NCI-H2196 treated with DMSO at 0.1 percent for 48 hours (cell line): ENCODE data around the gene UBE2V1.
"Not testable (repeated sequence)": the region's sequence is repeated elsewhere in the genome, so short reads cannot be mapped to it uniquely, and the experiment has no call there.

Source experiments
- DNase-seq: peaks from one replicate; lab custom pipeline; 2025; ENCODE audit not compliant: unreplicated experiment; lab: John Stamatoyannopoulos, UW

UBE2V1 gene

GRCh38 chr20:50115591-50116367, 2.8 kb upstream of the UBE2V1 start:
- DNase-seq = peak; percentile 92

- DNase-seq = no peak
Measured at GRCh38 chr20:50115041-50115512, 2.1 kb upstream of the UBE2V1 start.

DNA sequence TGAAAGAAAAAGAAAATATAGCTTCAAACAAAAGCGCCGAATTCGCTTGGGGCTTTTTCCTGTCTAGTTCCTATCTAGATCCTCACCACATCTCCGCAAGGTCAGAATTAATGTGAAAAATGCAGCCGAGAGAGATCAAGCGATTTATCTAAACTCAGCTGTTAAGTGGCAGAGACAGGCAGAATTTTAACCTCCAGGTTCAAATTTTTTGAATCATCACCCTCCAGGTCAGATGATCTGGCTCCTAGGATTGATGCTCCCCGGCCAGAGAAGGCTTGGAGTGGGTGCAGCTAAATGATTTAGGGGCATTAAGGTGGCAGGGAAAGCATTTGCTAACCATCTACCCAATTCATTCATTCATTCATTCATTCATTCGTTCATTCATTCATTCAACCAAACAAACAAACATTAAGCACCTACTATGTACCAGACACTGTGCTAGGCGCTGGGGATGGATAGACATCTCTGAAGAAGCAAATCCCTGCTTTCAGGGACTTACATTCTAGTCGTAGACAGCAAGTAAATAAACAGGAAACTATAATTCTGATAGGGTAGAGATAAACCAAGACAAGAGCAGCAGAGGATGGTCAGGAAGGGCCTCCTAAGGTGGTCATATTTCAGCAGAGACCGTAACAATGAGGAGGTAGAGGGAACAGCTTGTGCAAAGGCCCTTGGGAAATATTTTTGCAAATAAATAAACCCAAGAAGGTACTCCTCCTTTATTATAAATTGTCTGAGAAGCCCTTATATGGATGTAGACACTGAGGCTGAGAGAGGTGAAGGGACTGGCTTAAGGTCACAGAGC, 672 bp upstream of the UBE2V1 start:
- no peak for DNase-seq

DNA sequence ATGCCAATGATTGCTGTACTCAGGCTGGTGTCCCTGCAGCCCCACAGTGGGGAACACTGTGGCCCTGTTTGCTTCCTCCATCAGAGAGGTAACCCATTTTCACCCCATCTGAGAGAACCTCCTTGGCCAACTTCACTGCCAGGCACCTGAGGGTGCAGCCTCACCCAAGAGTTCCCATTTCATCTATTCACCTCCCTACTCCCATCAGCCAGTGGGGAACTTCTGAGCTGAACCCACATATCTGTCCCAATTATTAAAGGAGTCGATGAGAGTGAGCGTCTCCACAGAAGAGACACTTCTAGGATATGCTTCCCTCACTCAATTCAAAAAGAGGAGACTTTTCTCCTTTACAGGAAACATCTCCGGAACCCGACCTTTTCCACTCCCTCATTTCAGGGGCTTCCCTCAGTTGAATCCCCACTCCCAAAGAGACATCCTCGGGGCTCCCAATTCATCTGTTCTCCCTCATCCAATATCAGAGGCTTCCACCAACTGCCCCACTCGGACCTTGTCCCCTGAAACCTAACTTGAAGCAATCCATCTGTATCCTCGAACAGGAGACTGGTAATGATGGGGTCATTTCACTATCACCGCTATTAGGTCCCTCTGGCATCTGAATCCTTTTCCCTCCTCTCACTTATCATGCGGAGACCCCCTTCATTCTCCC, 988 bp downstream of the UBE2V1 start:
- no peak for DNase-seq

GRCh38 chr20:50111120-50111828, 1.7 kb downstream of the UBE2V1 start:
- DNase-seq = no peak

DNA sequence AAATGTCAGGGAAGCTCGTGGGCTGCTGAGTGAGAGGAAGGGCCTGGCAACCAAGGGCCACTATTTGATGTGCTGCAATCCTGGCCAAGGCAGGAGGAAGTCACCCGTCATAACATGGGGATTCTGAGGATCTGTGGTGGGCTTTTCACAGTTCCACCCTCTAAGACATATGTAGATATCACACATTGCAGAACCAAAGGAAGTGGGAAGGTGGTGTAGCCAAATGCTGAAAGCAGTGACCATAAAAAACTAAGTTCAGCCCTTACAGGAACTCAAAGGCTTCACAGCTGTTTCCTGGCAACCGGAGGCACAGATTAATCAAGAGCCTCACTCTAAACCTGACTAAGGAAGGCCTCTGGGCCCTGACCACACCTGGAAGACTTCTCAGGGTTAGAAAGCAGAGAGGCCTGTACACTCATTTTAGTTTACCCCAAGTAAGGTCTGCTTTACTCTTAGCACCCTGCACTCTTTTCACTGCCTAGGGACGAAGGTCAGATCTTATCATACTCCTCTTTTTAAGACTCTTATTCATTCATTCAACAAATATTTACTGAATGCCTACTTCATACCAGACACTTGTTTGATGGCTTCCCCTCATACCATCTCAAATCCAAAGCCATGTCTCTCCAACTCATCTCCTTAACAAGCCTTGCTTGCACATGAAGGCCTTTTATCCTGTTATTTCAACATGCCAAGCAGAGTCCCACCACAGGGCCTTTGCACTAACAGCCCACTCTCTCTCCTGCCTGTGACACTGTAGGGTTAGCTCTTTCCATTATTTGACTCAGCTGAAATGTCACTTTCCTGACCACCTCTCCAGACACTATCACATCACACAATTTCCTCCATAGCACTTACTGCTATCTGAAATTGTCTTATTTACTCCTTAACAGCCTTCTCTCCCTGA, 2.6 kb downstream of the UBE2V1 start:
- no peak for DNase-seq

DNA sequence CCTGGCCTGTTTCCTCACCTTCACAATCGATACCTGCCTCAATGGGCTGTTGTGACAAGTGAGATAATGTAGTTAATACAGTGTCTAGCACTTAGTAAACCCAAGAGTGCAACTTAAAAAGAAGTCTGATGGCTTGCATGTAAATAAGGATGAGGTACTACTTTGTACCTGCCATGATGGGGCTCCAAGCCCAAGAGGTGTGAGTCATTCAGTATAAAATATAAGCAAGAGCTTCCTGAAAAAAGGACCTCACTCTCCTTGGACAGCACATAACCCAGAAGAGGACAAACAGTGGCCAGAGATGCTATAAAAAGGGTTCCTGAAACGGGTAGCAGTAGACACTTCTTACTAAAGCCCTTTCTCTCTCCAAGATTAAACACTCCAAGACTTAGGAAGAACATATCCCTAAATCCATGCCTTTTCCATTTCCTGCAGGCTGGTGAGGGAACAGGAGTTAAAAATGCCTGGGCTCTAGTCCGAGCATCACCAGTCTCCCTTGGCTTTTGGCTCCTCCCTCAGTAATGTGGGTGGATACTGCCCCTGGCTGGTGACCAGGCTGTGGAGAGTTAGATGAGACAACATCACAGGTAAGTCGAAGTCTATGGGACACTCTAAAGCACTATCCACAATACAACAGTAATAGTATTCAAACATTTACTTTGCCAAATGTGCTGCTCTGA, 4.3 kb downstream of the UBE2V1 start:
- DNase-seq = no peak

DNA sequence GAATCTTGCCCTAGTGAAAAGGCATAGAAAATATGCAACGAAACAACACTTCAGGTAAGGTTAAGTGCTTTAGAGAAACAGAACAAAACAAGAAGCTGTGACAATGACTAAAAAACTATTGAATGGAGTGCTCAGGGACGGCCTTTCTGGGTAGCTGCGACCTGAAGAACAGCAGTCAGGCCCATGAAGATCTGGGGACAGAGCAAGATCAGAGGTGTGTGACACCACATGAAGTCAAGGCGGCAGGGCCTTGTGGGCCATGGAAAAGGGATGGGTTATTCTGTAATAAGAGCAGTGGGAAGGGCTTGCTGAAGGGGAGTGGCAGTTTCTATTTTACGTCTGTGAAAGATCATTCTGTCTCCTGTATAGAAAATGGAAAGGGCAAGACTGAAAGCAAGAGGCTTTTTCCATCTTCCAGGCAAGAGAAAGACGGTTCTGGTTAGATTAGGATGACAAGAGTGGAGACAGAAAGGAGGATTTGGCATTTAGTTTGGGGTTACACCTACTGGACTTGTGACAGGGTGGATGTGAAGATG, 5.1 kb downstream of the UBE2V1 start:
- no peak for DNase-seq

GRCh38 chr20:50107086-50107660, 5.8 kb downstream of the UBE2V1 start:
- DNase-seq = no peak

DNA sequence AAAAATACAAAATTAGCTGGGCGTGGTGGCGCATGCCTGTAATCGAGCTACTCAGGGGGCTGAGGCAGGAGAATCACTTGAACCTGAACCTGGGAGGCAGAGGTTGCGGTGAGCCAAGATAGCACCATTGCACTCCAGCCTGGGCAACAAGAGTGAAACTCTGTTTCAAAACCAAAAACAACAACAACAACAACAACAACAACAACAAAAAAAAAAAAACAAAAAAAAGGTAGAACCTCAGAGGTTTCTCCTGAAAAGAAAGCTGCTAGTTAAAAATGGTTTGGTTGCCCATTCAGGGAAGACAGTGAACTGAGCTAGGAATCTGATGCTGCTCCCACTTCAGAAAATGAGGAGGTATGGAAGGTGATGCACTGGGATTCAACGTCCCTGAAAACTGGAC, 6.3 kb downstream of the UBE2V1 start:
- DNase-seq = not testable (repeated sequence)

GRCh38 chr20:50103464-50104107, 9.4 kb downstream of the UBE2V1 start:
- not testable (repeated sequence) for DNase-seq

DNA sequence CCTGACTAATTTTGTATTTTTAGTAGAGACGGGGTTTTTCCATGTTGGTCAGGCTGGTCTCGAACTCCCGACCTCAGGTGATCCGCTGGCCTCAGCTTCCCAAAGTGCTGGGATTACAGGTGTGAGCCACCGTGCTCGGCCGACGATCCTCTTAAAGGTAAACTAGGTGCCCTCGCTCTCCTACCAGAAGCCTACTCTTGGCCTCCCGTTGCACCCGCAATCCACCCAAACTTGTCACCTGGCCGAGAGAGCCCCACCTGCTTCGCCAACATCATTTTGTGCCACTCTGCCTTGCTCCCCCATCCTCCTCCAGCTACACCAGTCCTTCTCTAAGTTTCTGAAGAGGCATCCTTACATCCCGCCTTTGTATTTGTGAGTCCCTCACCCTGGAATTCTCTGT, 10.4 kb downstream of the UBE2V1 start:
- not testable (repeated sequence) for DNase-seq

DNA sequence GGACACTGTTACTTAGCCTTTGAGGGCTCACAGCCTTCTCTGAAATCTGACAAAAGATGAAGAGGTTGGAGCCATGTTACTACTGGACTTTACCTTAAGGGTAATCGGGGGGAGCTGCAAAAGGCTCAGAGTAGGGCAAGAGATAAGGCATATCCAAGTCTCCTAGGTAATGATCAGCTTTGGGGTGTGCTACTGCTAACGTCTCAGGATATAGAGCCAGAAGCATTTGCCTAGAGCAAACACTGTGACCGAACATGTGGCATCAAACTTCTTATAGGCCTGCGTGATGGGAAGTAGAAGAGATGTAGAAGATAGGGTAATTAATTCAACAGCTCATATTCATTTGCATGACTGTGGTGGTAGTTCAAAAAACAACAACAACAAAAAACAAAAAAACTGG, 11.1 kb downstream of the UBE2V1 start:
- DNase-seq = no peak

DNA sequence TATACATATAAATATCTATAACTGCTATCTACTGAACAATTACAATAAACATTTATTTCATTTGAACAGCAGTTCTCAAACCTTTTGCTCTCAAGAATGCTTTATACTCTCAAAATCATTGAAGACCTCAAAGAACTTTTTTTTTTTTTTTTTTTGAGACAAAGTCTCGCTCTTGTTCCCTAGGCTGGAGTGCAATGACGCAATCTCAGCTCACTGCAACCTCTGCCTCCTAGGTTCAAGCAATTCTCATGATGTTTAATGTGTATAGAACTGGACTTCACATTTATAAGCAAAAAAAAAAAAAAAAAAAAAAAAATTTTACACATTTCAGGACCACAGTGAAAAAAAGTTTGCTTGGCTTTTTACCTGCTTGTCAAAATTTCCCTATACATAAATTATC, 11.7 kb downstream of the UBE2V1 start:
- no peak for DNase-seq

DNA sequence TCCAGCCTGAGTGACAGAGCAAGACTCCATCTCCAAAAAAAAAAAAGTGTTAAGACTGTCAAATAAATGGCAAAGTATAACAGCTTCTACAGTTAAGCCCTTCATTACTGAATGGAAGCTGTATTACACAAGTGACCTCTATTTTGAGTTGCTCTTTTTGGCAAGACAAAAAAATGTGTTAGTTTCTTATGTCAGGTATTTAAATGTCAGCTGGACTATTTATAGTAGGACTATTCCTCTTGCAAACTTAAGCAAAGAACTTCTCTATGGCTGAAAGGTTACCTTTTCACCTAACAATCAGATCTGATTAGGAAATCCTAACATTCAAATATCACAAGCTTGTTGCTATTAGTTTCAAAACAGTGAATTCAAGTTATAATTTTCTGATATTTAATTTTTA, 12.4 kb downstream of the UBE2V1 start:
- no peak for DNase-seq

- DNase-seq = no peak
Measured at GRCh38 chr20:50099565-50099991, 13.4 kb downstream of the UBE2V1 start.

- no peak for DNase-seq
Measured at GRCh38 chr20:50099113-50099512, 13.8 kb downstream of the UBE2V1 start.

DNA sequence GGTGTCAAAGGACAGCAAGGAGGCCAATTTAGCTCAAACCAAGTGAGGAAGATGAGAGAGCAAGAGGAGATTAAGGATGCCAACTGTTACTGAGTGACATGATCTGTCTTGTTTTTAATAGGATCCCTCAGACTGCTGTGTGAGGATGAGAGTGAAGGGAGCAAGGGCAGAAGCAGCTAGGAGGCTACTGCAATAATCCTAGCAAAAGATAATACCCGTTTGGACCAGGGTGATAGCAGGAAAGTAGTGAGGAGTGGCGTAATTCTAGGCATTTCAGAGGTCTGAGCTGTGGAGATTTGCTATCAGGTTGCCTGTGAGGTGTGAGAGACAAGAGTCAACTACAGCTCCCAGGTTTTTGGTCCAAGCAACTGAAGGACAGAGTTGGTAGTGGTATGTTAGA, 14.7 kb downstream of the UBE2V1 start:
- no peak for DNase-seq
